ENCODE data around the gene DOCK2. TPM values are rescaled to one million over a fixed set of nuclear protein-coding genes. Genes with fewer than 3 reads are reported as not detected.

DOCK2 gene
- total and polyA plus RNA-seq, 4 experiments from 2014 or later = 45.8 to 223 (median 162) TPM

DNA sequence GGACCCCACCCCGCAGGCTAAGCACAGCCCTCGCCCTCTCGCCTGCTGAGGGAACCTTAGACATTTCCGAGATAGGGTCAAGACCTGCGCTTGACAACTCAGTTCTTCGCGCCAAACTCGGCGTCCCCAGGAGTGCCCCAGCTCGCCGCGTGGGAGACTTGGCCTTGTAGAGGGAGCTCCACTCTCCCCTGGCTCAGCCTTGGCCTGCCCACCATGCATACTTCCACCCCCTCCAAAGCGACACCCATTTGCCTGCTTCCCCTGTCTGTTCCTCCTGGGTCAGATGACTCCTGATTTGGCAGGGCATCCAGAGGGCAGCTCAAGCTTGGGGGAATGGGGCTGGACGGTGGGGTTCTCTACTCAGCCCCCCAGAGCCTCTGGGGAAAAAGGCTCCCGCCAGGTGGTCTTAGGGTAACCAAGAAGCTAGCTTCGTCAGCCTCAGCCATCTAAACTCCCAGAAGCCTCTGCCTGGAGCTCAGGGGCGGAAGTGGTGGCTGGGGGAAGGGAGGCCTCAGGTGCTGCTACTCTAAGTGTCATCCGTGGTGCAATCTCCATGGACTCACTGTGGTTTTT is 560 bp downstream of the DOCK2 start:
- Histone ChIP-seq H3K4me1 (ENCODE audit: insufficient read depth, low read length) (peaks cover 55% of the 10 kb centered on the region), H3K4me3 (ENCODE audit: low read length in 2 of 2) (peak overlapping the region; percentile 71 to 80), H3K27ac (ENCODE audit: low read depth, low read length) (peak overlapping the region; percentile 82), H3K36me3 (ENCODE audit: insufficient read depth, low read length) (no peaks in the 10 kb centered on the region), H3K27me3 (ENCODE audit: insufficient read depth, low read length) (no peaks in the 10 kb centered on the region), H3K9me3 (ENCODE audit: control insufficient read depth in 1 of 2, low read length in 2 of 2) (no peaks in the 10 kb centered on the region)
- Mint-ChIP-seq H3K4me3 (peak overlapping the region; percentile 84 to 96 (median 92)), H3K4me1 (peaks cover 40 to 60% (median 49%) of the 10 kb centered on the region in 4 donors), H3K27me3 (no peaks in the 10 kb centered on the region), H3K27ac (peak overlapping the region; percentile 92 to 97 (median 94)), H3K9me3 (peaks cover 0 to 9% (median 2%) of the 10 kb centered on the region in 8 donors), H3K36me3 (peaks cover 42 to 46% of the 10 kb centered on the region in 2 donors)
- peak; percentile 69 to 85 (median 76) for DNase-seq
- ChIA-PET CTCF (ENCODE audit: partially characterized antibody) (interaction anchor here (0.6 to 1.7 kb wide), 4 partner anchors 11 to 216 kb away, joined by 4 to 5 read pairs (median 4); partner anchors contain the start of gene SPDL1), POLR2A (ENCODE audit: partially characterized antibody) (interaction anchor here (0.8 to 3.3 kb wide), 10 partner anchors 10 to 624 kb away, joined by 3 to 21 read pairs (median 6); partner anchors contain the start of gene SPDL1)
- intact Hi-C loops (cut with micrococcal nuclease) = loop anchor here (1.0 to 2.0 kb wide), 3 partner anchors 12 to 1059 kb away; partner anchors contain the start of genes PANK3 and SPDL1

- peaks cover 0 to 4% (median 0%) of the 10 kb centered on the region in 8 donors for H3K9me3 Mint-ChIP-seq
- H3K27me3 Mint-ChIP-seq = no peaks in the 10 kb centered on the region
- Histone ChIP-seq H3K27me3 (ENCODE audit: insufficient read depth, low read length) (no peaks in the 10 kb centered on the region), H3K27ac (ENCODE audit: low read depth, low read length) (no peak overlapping the region), H3K36me3 (ENCODE audit: insufficient read depth, low read length) (peaks cover under 1% of the 10 kb centered on the region), H3K4me3 (ENCODE audit: low read length in 2 of 2) (no peak overlapping the region), H3K9me3 (ENCODE audit: control insufficient read depth in 1 of 2, low read length in 2 of 2) (no peaks in the 10 kb centered on the region), H3K4me1 (ENCODE audit: insufficient read depth, low read length) (peaks cover 74% of the 10 kb centered on the region)
- peak overlapping the region in 3 of 7 donors; percentile 37 to 94 (median 43) for H3K27ac Mint-ChIP-seq
- peaks cover 64 to 89% (median 78%) of the 10 kb centered on the region in 4 donors for H3K4me1 Mint-ChIP-seq
- H3K36me3 Mint-ChIP-seq = peaks cover 53 to 64% of the 10 kb centered on the region in 2 donors
- CTCF ChIA-PET (ENCODE audit: partially characterized antibody) = no interaction called here
- DNase-seq = no peak
- peak overlapping the region in 3 of 8 donors; percentile 22 to 44 (median 28) for H3K4me3 Mint-ChIP-seq
- intact Hi-C loops (cut with micrococcal nuclease) = no loop called here
- POLR2A ChIA-PET (ENCODE audit: partially characterized antibody) = no interaction called here
Measured at GRCh38 chr5:169641253-169641652, 4.2 kb downstream of the DOCK2 start.

- peak overlapping the region in 5 of 8 donors; percentile 18 to 81 (median 68) for H3K4me3 Mint-ChIP-seq
- peaks cover 15 to 44% of the 10 kb centered on the region in 2 donors for H3K36me3 Mint-ChIP-seq
- H3K27ac Mint-ChIP-seq = peak overlapping the region in 6 of 7 donors; percentile 31 to 93 (median 42)
Measured at GRCh38 chr5:169646856-169647255, 9.8 kb downstream of the DOCK2 start.

GRCh38 chr5:169647566-169647965 is 10.5 kb downstream of the DOCK2 start:
- CTCF ChIA-PET (ENCODE audit: partially characterized antibody) = interaction anchor here (1.2 kb wide), 1 partner anchor 10 kb away, joined by 4 read pairs; the partner anchor contains the start of gene DOCK2
- Histone ChIP-seq H3K36me3 (ENCODE audit: insufficient read depth, low read length) (peaks cover 4% of the 10 kb centered on the region), H3K27ac (ENCODE audit: low read depth, low read length) (no peak overlapping the region), H3K4me3 (ENCODE audit: low read length in 2 of 2) (no peak overlapping the region), H3K9me3 (ENCODE audit: control insufficient read depth in 1 of 2, low read length in 2 of 2) (no peaks in the 10 kb centered on the region), H3K4me1 (ENCODE audit: insufficient read depth, low read length) (peaks cover 84% of the 10 kb centered on the region), H3K27me3 (ENCODE audit: insufficient read depth, low read length) (no peaks in the 10 kb centered on the region)
- Mint-ChIP-seq H3K9me3 (no peaks in the 10 kb centered on the region), H3K27me3 (no peaks in the 10 kb centered on the region), H3K27ac (peak overlapping the region; percentile 36 to 98 (median 73)), H3K36me3 (peaks cover 12 to 43% of the 10 kb centered on the region in 2 donors), H3K4me1 (peaks cover 86 to 97% (median 91%) of the 10 kb centered on the region in 4 donors), H3K4me3 (peak overlapping the region in 7 of 8 donors; percentile 18 to 81 (median 57))
- POLR2A ChIA-PET (ENCODE audit: partially characterized antibody) = interaction anchor here (3.8 kb wide), 1 partner anchor 10 kb away, joined by 21 read pairs; the partner anchor contains the start of gene DOCK2
- intact Hi-C loops (cut with micrococcal nuclease) = no loop called here
- DNase-seq = no peak

More at GRCh38 chr5:169646856-169647255, 9.8 kb downstream of the DOCK2 start:
- H3K27ac ChIP-seq (ENCODE audit: low read depth, low read length) = no peak overlapping the region
- no peaks in the 10 kb centered on the region for H3K27me3 ChIP-seq (ENCODE audit: insufficient read depth, low read length)
- ChIA-PET POLR2A (ENCODE audit: partially characterized antibody) (interaction anchor here (3.8 kb wide), 1 partner anchor 9 kb away, joined by 21 read pairs; the partner anchor contains the start of gene DOCK2), CTCF (ENCODE audit: partially characterized antibody) (no interaction called here)
- H3K27me3 Mint-ChIP-seq = no peaks in the 10 kb centered on the region
- no peaks in the 10 kb centered on the region for H3K9me3 Mint-ChIP-seq
- H3K4me1 Mint-ChIP-seq = peaks cover 84 to 97% (median 90%) of the 10 kb centered on the region in 4 donors
- no peak for DNase-seq
- H3K9me3 ChIP-seq (ENCODE audit: control insufficient read depth in 1 of 2, low read length in 2 of 2) = no peaks in the 10 kb centered on the region
- H3K36me3 ChIP-seq (ENCODE audit: insufficient read depth, low read length) = peaks cover 4% of the 10 kb centered on the region
- H3K4me3 ChIP-seq (ENCODE audit: low read length in 2 of 2) = no peak overlapping the region
- intact Hi-C loops (cut with micrococcal nuclease) = no loop called here
- peaks cover 84% of the 10 kb centered on the region for H3K4me1 ChIP-seq (ENCODE audit: insufficient read depth, low read length)

DNA sequence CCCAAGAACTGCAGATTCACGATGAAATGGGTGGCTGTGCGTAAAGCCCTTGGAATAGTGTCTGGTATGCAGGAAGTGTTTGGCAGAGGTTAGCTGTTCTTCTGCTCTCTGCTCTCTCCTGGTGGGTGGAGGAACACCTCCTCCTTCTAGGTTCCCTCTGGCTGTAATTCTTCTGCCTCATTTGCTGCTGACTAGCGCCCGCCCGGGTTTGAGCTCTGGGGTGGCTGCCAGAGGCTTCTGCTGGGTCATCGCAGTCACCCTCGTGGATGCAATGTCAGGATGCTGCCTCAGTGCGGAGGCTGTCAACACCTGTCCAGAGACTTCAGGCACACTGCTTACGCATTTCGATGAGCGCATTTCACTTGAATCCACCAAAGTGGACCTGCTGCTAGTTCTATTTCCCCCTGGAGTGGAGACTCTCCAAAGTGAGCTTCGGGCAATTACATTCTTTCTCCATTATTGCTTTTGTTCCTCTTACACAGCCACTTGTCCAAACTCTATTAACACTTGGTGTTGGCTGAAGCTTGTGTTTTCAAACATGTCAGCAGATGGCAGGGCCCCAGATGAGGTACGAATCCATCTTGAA is 11.7 kb downstream of the DOCK2 start:
- no peaks in the 10 kb centered on the region for H3K9me3 ChIP-seq (ENCODE audit: control insufficient read depth in 1 of 2, low read length in 2 of 2)
- H3K4me3 Mint-ChIP-seq = peak overlapping the region in 7 of 8 donors; percentile 43 to 85 (median 68)
- H3K27me3 Mint-ChIP-seq = no peaks in the 10 kb centered on the region
- no peak for DNase-seq
- peaks cover 84 to 100% (median 93%) of the 10 kb centered on the region in 4 donors for H3K4me1 Mint-ChIP-seq
- ChIA-PET POLR2A (ENCODE audit: partially characterized antibody) (interaction anchor here (1.2 to 3.8 kb wide), 3 partner anchors 9 to 65 kb away, joined by 3 to 21 read pairs (median 5); partner anchors contain the start of genes DOCK2 and SPDL1), CTCF (ENCODE audit: partially characterized antibody) (interaction anchor here (1.1 to 1.2 kb wide), 3 partner anchors 11 to 39 kb away, joined by 3 to 4 read pairs (median 4); partner anchors contain the start of gene DOCK2)
- peak overlapping the region; percentile 16 for H3K27ac ChIP-seq (ENCODE audit: low read depth, low read length)
- H3K4me1 ChIP-seq (ENCODE audit: insufficient read depth, low read length) = peaks cover 86% of the 10 kb centered on the region
- no peak overlapping the region for H3K4me3 ChIP-seq (ENCODE audit: low read length in 2 of 2)
- H3K36me3 Mint-ChIP-seq = peaks cover 5 to 42% of the 10 kb centered on the region in 2 donors
- no peaks in the 10 kb centered on the region for H3K27me3 ChIP-seq (ENCODE audit: insufficient read depth, low read length)
- peak overlapping the region; percentile 48 to 98 (median 92) for H3K27ac Mint-ChIP-seq
- intact Hi-C loops (cut with micrococcal nuclease) = loop anchor here (1.0 kb wide), 1 partner anchor 12 kb away; the partner anchor contains the start of gene DOCK2
- H3K9me3 Mint-ChIP-seq = no peaks in the 10 kb centered on the region
- peaks cover 5% of the 10 kb centered on the region for H3K36me3 ChIP-seq (ENCODE audit: insufficient read depth, low read length)

GRCh38 chr5:169649486-169649885 is 12.4 kb downstream of the DOCK2 start:
- peaks cover 86% of the 10 kb centered on the region for H3K4me1 ChIP-seq (ENCODE audit: insufficient read depth, low read length)
- H3K27ac Mint-ChIP-seq = peak overlapping the region; percentile 88 to 98 (median 93)
- peaks cover under 1 to 43% of the 10 kb centered on the region in 2 donors for H3K36me3 Mint-ChIP-seq
- H3K4me3 ChIP-seq (ENCODE audit: low read length in 2 of 2) = no peak overlapping the region
- no peaks in the 10 kb centered on the region for H3K9me3 Mint-ChIP-seq
- intact Hi-C loops (cut with micrococcal nuclease) = loop anchor here (1.0 kb wide), 1 partner anchor 12 kb away; the partner anchor contains the start of gene DOCK2
- H3K9me3 ChIP-seq (ENCODE audit: control insufficient read depth in 1 of 2, low read length in 2 of 2) = no peaks in the 10 kb centered on the region
- H3K36me3 ChIP-seq (ENCODE audit: insufficient read depth, low read length) = peaks cover 12% of the 10 kb centered on the region
- ChIA-PET POLR2A (ENCODE audit: partially characterized antibody) (interaction anchor here (0.7 to 3.8 kb wide), 5 partner anchors 10 to 121 kb away, joined by 3 to 21 read pairs (median 5); partner anchors contain the start of genes DOCK2 and SPDL1), CTCF (ENCODE audit: partially characterized antibody) (interaction anchor here (1.1 to 1.2 kb wide), 2 partner anchors 31 to 38 kb away, joined by 3 to 4 read pairs; no protein-coding TSS in a partner anchor)
- no peaks in the 10 kb centered on the region for H3K27me3 Mint-ChIP-seq
- peak overlapping the region in 7 of 8 donors; percentile 59 to 85 (median 76) for H3K4me3 Mint-ChIP-seq
- H3K27me3 ChIP-seq (ENCODE audit: insufficient read depth, low read length) = no peaks in the 10 kb centered on the region
- H3K27ac ChIP-seq (ENCODE audit: low read depth, low read length) = peak overlapping the region; percentile 16
- peak; percentile 41 to 57 (median 48) for DNase-seq
- peaks cover 86 to 100% (median 95%) of the 10 kb centered on the region in 4 donors for H3K4me1 Mint-ChIP-seq

Measured in CD4-positive, alpha-beta memory T cell (primary cell).